DOHH2 (cell line): ENCODE data around the gene C9orf78.

Experiments used
- H3F3A ChIP-seq: fragments of 200-600 bp; sonication (generic), shearing (Covaris generic); 2 replicates; pipeline ENCODE4 v1.6.0; 2016; ENCODE audit warnings: antibody characterized with exemption, mild to moderate bottlenecking; ENCODE audit not compliant: control insufficient read depth, insufficient read depth
- H3K27ac ChIP-seq: fragments of 200-600 bp; sonication (generic); 2 replicates; pipeline ENCODE4 v1.5.1; 2014; ENCODE audit warnings: low read depth, mild to moderate bottlenecking, low read length, moderate library complexity
- H3K27me3 ChIP-seq: fragments of 200-600 bp; sonication (generic); 2 replicates; pipeline ENCODE4 v1.6.1; 2014; ENCODE audit warnings: mild to moderate bottlenecking, low read length, mixed read lengths; ENCODE audit not compliant: control insufficient read depth
- H3K36me3 ChIP-seq: fragments of 200-600 bp; sonication (generic); 2 replicates; pipeline ENCODE4 v1.6.1; 2014; ENCODE audit warnings: mild to moderate bottlenecking, low read length, moderate library complexity, mixed read lengths; ENCODE audit not compliant: control insufficient read depth
- H3K4me1 ChIP-seq: fragments of 200-600 bp; sonication (generic); 2 replicates; pipeline ENCODE4 v1.6.1; 2014; ENCODE audit warnings: mild to moderate bottlenecking, low read length, mixed read lengths; ENCODE audit not compliant: control insufficient read depth
- H3K4me2 ChIP-seq: fragments of 200-600 bp; sonication (generic); 2 replicates; pipeline ENCODE4 v1.6.0; 2014; ENCODE audit warnings: mild to moderate bottlenecking, low read length, moderate library complexity
- H3K4me3 ChIP-seq: fragments of 200-600 bp; sonication (generic); 2 replicates; pipeline ENCODE4 v1.5.1; 2014; ENCODE audit warnings: mild to moderate bottlenecking, low read length, mixed read lengths
- H3K79me2 ChIP-seq: fragments of 200-600 bp; sonication (generic); 2 replicates; pipeline ENCODE4 v1.6.1; 2014; ENCODE audit warnings: mild to moderate bottlenecking, low read length, mixed read lengths; ENCODE audit not compliant: control insufficient read depth
- H3K9me2 ChIP-seq: fragments of 200-600 bp; sonication (generic); replicated peaks from 2 replicates; pipeline ENCODE4 v1.6.1; 2014; ENCODE audit warnings: mild to moderate bottlenecking, low read length, mixed read lengths; ENCODE audit not compliant: control insufficient read depth
- H3K9me3 ChIP-seq: fragments of 200-600 bp; sonication (generic); 2 replicates; pipeline ENCODE4 v1.6.1; 2014; ENCODE audit warnings: antibody characterized with exemption, low read length, mixed read lengths; ENCODE audit not compliant: control insufficient read depth, insufficient read depth
- H4K20me1 ChIP-seq: fragments of 200-600 bp; sonication (generic); 2 replicates; pipeline ENCODE4 v1.6.0; 2014; ENCODE audit warnings: low read depth, mild to moderate bottlenecking, antibody characterized with exemption, low read length, moderate library complexity; ENCODE audit not compliant: control insufficient read depth, insufficient read depth
- EZH2phosphoT487 ChIP-seq: fragments of 200-600 bp; sonication (generic); IDR thresholded peaks from 2 replicates; pipeline ENCODE4 v1.6.1; 2017; ENCODE audit warnings: borderline replicate concordance, mild to moderate bottlenecking, antibody characterized with exemption, low read length, moderate library complexity, mixed read lengths
- TF ChIP-seq, protein P1 (sequence below): fragments of 200-600 bp; sonication (generic); IDR thresholded peaks from one replicate; pipeline ENCODE4 v1.5.1; 2014; ENCODE audit warnings: antibody characterized with exemption, mild to moderate bottlenecking, low read depth, low read length; ENCODE audit not compliant: poor library complexity, severe bottlenecking

Gene C9orf78

GRCh38 chr9:129865668-129866320, 30.7 kb upstream of the C9orf78 start:
- no peak overlapping the region for H3K4me3 ChIP-seq
- no peaks in the 10 kb centered on the region for H3K9me3 ChIP-seq
- no peaks in the 10 kb centered on the region for H3K9me2 ChIP-seq

DNA sequence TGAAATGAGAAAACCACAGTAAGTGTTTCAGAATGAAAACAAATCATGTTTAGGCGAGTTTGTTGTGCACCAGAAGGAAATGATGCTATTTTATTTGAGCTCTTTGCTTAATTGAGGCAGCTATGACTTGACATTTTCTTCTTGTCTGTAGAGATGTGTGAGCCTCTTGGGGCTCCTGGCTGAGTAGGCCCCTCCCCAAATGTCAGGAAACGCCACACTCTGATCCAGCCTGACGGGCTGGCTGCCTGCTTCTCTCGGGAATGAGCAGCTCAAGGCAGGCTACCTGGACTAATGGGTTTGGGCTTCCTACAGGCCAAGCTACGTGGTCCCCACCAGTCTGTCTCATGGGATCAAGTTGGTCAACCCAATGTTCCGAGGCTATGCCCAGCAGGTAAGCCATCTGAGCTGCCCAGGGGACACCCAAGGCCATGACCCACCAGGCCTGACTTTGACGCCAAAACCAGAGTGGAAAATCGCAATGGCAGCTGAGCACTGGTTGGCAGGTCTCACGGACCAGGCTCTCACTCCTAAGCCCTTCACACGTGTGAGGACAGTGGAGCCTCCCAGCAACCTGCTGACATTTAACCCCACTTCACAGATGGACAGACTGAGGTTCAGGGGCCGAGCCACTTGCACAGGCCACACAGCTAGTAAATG, 30.0 kb upstream of the C9orf78 start:
- Histone ChIP-seq H3F3A (no peaks in the 10 kb centered on the region), H3K4me1 (peaks cover 18% of the 10 kb centered on the region), H3K36me3 (peaks cover 13% of the 10 kb centered on the region; the same call in 1 of the 2 replicates), H3K9me2 (no peaks in the 10 kb centered on the region), H3K27me3 (no peaks in the 10 kb centered on the region), H3K4me3 (no peak overlapping the region), H3K79me2 (no peaks in the 10 kb centered on the region), H3K27ac (no peak overlapping the region), H3K4me2 (no peak overlapping the region), H3K9me3 (no peaks in the 10 kb centered on the region), H4K20me1 (no peaks in the 10 kb centered on the region)
- no peak for TF ChIP-seq EZH2phosphoT487
- TF ChIP-seq, protein P1, sequence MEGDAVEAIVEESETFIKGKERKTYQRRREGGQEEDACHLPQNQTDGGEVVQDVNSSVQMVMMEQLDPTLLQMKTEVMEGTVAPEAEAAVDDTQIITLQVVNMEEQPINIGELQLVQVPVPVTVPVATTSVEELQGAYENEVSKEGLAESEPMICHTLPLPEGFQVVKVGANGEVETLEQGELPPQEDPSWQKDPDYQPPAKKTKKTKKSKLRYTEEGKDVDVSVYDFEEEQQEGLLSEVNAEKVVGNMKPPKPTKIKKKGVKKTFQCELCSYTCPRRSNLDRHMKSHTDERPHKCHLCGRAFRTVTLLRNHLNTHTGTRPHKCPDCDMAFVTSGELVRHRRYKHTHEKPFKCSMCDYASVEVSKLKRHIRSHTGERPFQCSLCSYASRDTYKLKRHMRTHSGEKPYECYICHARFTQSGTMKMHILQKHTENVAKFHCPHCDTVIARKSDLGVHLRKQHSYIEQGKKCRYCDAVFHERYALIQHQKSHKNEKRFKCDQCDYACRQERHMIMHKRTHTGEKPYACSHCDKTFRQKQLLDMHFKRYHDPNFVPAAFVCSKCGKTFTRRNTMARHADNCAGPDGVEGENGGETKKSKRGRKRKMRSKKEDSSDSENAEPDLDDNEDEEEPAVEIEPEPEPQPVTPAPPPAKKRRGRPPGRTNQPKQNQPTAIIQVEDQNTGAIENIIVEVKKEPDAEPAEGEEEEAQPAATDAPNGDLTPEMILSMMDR, result no peak

More at GRCh38 chr9:129865668-129866320, 30.7 kb upstream of the C9orf78 start:
- Histone ChIP-seq H3K27ac (no peak overlapping the region), H3K36me3 (peaks cover 13% of the 10 kb centered on the region; the same call in 1 of the 2 replicates), H3K79me2 (no peaks in the 10 kb centered on the region), H3F3A (peaks cover 2% of the 10 kb centered on the region; the same call in 1 of the 2 replicates), H3K4me1 (peaks cover 18% of the 10 kb centered on the region), H3K4me2 (no peak overlapping the region), H4K20me1 (no peaks in the 10 kb centered on the region), H3K27me3 (no peaks in the 10 kb centered on the region)
- TF ChIP-seq, protein P1, result no peak
- no peak for TF ChIP-seq EZH2phosphoT487

DNA sequence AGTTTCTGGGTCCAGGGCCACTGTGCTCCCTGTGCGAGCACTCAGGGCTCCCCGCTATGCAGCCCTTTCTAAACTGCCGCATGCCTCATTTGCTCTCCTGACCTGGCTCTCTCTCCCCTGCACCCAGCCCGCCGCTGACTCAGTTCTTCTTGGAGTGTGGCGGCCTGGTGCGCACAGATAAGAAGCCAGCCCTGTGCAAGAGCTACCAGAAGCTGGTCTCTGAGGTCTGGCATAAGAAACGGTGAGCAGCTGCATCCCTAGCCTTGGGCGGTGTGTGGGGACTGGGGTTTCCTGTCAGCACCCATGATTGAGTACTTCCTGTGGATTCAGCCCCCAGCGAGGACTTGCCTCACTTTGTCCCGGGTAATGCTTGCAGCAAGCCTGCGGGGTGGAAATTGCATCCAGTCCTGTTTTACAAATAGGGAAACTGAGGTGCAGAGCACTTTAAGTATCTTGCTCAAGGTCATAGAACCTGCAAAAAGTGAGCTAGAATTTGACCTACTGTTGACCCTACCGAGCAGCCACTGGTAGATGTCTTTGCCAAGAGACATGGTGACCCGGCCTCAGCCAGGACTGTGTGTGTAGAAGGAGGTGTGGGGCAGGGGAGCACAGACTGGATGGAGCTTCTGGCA, 28.1 kb upstream of the C9orf78 start:
- Histone ChIP-seq H3K9me2 (no peaks in the 10 kb centered on the region), H3K36me3 (peaks cover 13% of the 10 kb centered on the region; the same call in 1 of the 2 replicates), H4K20me1 (no peaks in the 10 kb centered on the region), H3K79me2 (no peaks in the 10 kb centered on the region), H3K27me3 (no peaks in the 10 kb centered on the region), H3F3A (no peaks in the 10 kb centered on the region), H3K4me1 (peaks cover 9% of the 10 kb centered on the region; the same call in 1 of the 2 replicates), H3K4me2 (no peak overlapping the region), H3K27ac (no peak overlapping the region), H3K9me3 (no peaks in the 10 kb centered on the region), H3K4me3 (no peak overlapping the region)
- TF ChIP-seq, protein P1, result no peak
- TF ChIP-seq EZH2phosphoT487, result no peak
